Lower leg skin (tissue), 4 donors: ENCODE results near the gene SUPT5H. TPM values are rescaled to one million over a fixed set of nuclear protein-coding genes. Genes with fewer than 3 reads are reported as not detected.

Experiments
- DNase-seq, 2 donors: peaks; one replicate each; pipeline ENCODE4 v3.0.0-alpha.2; 2019; ENCODE audit warnings: low spot score in 2 of 2
- H3K4me3 ChIP-seq: fragments of 200-600 bp; sonication (generic); 2 replicates; pipeline ENCODE4 v1.5.1; 2017; ENCODE audit warnings: mild to moderate bottlenecking, low read depth; ENCODE audit not compliant: poor library complexity, severe bottlenecking
- CTCF ChIP-seq, 3 donors: fragments of 450-650 bp; IDR thresholded peaks; one replicate each; pipeline ENCODE4 v1.5.1; 2016; ENCODE audit warnings: antibody characterized with exemption in 3 of 3, mild to moderate bottlenecking in 3 of 3, moderate library complexity in 2 of 3
- POLR2A ChIP-seq, 2 donors: fragments of 450-650 bp; IDR thresholded peaks; one replicate each; pipeline ENCODE4 v1.6.1; 2016 to 2017; ENCODE audit warnings: antibody characterized with exemption in 2 of 2, mild to moderate bottlenecking in 1 of 2, moderate library complexity in 1 of 2
- WGBS, 2 donors: methylation state at CpG; one replicate each; pipeline ENCODE4 v1.1.5; 2018; 5-methylcytosine and 5-hydroxymethylcytosine counted together
- intact Hi-C: fragments of 100-400 bp; cut with DNase I; formaldehyde crosslinking; loops from one replicate; pipeline ENCODE4 v1.15.0; 2023; ENCODE audit warnings: low total_unique reads
- total RNA-seq, 4 donors: library from RNA; depleted of rRNA; stranded (reverse); fragments of >200 nt; gene quantifications; one replicate each; pipeline ENCODE4 v1.1.0, GENCODE V29; 2016

Gene SUPT5H
- total RNA-seq, 4 donors from 2014 or later: 70.0 to 102 (median 77.3) TPM

DNA sequence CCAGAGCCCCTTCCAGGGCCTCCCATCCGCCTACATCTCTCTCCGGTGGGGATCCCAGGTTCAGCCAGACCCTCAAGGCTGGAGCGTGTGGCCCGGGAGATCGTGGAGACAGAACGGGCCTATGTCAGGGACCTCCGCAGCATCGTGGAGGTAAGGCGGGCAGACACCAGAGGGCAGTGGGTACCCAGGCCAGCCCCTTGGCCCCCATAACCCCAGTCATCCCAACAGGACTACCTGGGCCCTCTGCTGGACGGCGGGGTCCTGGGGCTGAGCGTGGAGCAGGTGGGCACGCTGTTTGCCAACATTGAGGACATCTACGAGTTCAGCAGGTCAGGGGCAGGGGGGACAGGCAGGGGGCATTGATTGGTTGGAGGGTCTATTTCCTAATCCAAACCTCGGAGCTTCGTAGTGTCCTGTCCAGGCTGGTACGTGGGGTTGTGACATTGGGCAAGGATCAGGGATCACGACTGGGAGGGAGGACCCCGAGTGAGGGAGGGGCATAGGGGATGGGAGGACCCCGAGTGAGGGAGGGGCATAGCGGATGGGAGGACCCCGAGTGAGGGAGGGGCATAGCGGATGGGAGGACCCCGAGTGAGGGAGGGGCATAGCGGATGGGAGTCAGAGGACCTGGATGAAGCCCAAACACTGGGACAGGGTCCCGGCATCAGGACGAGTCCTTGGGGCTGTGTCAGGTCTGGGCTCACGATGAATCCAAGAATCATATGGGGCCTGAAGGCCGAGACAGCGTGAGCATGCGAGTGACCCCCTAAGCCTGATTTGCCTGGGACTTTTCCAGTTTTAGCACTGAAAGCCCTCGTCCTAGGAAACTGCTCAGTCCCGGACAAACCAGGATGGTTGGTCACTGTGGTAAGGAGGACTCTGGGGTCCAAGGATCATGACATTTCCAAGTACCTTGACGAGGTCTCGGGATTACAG, 30.0 kb upstream of the SUPT5H start:
- TF ChIP-seq POLR2A (IDR thresholded peaks at IDR 0.05) (no peak), CTCF (IDR thresholded peaks at IDR 0.05) (no peak)
- intact Hi-C loops: no loop called here
- no peak overlapping the region for H3K4me3 ChIP-seq
- WGBS, 2 donors: 70 to 73% methylated on average over 29 to 35 of the region's 35 CpGs
- DNase-seq: no peak

DNA sequence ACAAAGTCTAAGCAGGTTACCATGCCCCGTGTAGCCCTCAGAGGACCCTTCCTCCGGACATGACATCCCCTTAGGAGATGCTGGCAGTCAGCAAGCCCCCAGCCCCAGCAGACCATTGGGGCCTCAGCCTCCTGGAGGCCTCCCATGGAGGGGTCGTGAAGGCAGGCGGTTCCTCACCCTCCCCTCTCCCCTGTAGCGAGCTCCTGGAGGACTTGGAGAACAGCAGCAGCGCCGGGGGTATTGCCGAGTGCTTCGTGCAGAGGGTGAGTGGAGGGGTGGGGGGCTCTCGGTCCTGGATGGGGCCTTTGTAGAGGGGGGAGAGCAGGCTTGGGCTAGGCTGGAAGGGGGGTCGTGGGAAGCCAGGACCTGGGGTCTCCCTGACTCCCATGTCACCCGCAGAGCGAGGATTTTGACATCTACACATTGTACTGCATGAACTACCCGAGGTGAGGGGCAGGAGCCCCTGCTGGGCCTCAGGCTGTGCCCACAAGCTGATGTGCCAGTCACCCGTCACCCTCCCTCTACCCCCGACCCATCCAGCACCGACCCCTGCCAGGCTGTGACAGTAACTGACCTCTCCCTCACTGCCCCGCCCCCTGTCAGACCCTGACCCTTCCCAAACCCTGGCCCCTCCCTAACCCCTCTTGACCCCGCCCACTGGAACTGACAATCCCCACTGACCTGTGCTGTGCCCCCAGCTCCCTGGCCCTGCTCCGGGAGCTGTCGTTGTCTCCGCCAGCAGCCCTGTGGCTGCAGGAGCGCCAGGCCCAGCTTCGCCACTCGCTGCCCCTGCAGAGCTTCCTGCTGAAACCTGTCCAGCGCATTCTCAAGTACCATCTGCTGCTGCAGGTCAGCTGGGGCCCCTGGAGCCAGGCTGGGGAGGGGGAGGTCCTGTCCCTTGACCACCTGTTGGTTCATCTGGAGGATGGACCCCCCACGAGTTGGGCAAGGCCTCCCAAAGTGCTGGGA, 28.9 kb upstream of the SUPT5H start:
- intact Hi-C loops: no loop called here
- no peak overlapping the region for H3K4me3 ChIP-seq
- DNase-seq: no peak
- TF ChIP-seq CTCF (IDR thresholded peaks at IDR 0.05) (no peak), POLR2A (IDR thresholded peaks at IDR 0.05) (no peak)
- WGBS, 2 donors: 82 to 85% methylated on average over 27 of the region's 27 CpGs

DNA sequence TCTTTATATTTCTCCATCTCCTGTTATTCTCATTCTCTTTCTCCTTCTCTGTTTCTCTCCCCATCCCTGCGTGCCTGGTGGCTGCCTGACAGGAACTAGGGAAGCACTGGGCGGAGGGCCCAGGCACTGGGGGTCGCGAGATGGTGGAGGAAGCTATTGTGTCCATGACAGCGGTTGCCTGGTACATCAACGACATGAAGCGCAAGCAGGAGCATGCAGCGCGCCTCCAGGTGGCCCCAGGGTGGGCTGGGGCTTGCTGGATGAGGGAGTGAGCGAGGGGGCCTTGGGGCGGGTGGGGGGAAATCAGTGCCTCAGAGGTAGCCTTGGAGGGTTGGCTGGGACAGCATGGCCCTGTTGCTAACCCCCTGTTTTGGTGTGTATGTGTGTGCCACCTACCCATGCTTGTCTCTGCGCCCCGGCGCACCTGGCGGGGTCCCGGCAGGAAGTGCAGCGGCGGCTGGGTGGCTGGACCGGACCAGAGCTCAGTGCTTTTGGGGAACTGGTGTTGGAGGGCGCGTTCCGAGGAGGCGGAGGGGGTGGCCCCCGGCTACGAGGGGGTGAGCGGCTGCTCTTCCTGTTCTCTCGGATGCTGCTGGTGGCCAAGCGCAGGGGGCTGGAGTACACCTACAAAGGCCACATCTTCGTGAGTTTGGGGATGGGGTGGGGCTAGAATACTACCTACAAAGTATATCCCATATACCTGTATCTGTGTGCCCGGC, 27.8 kb upstream of the SUPT5H start:
- DNase-seq: no peak
- no peak overlapping the region for H3K4me3 ChIP-seq
- 87 to 90% methylated on average over 29 to 30 of the region's 30 CpGs for WGBS, 2 donors
- intact Hi-C loops: no loop called here
- TF ChIP-seq POLR2A (IDR thresholded peaks at IDR 0.05) (no peak), CTCF (IDR thresholded peaks at IDR 0.05) (no peak)

GRCh38 chr19:39419003-39419402, 26.4 kb upstream of the SUPT5H start:
- WGBS, 2 donors: 89 to 96% methylated on average over 9 of the region's 9 CpGs
- TF ChIP-seq CTCF (IDR thresholded peaks at IDR 0.05) (no peak), POLR2A (IDR thresholded peaks at IDR 0.05) (no peak)
- intact Hi-C loops: no loop called here

GRCh38 chr19:39420769-39421168, 24.6 kb upstream of the SUPT5H start:
- 90 to 91% methylated on average over 11 to 15 of the region's 15 CpGs for WGBS, 2 donors
- no peak for DNase-seq
- intact Hi-C loops: no loop called here
- TF ChIP-seq CTCF (IDR thresholded peaks at IDR 0.05) (no peak), POLR2A (IDR thresholded peaks at IDR 0.05) (no peak)
- no peak overlapping the region for H3K4me3 ChIP-seq

More at GRCh38 chr19:39419003-39419402, 26.4 kb upstream of the SUPT5H start:
- no peak overlapping the region for H3K4me3 ChIP-seq
- DNase-seq: no peak
